Coronary artery (tissue), 2 donors: Measurements from ENCODE around the gene SNRK.

ENCODE experiments used
- DNase-seq: peaks from one replicate; pipeline ENCODE4 v3.0.0-alpha.2; 2017; ENCODE audit warnings: low spot score
- H3K27ac ChIP-seq, 2 donors: fragments of 200-600 bp; sonication (generic); one replicate each; pipeline ENCODE4 v1.5.1; 2016 to 2019
- H3K4me3 ChIP-seq: fragments of 200-600 bp; sonication (generic); 2 replicates; pipeline ENCODE4 v1.5.1; 2016; ENCODE audit warnings: mild to moderate bottlenecking, moderate library complexity
- CTCF ChIP-seq: fragments of 200-600 bp; sonication (generic); IDR thresholded peaks from one replicate; pipeline ENCODE4 v1.5.1; 2019; ENCODE audit warnings: antibody characterized with exemption

SNRK gene

GRCh38 chr3:43256714-43257461, 29.5 kb upstream of the SNRK start:
- TF ChIP-seq CTCF: no peak
- no peak overlapping the region for H3K27ac ChIP-seq
- no peak for DNase-seq
- H3K4me3 ChIP-seq: no peak overlapping the region

- no peak for DNase-seq
- H3K27ac ChIP-seq: no peak overlapping the region
- no peak overlapping the region for H3K4me3 ChIP-seq
- TF ChIP-seq CTCF: no peak
Observed at GRCh38 chr3:43257850-43258249, 28.5 kb upstream of the SNRK start.

- DNase-seq: no peak
- Histone ChIP-seq H3K27ac (no peak overlapping the region), H3K4me3 (no peak overlapping the region)
- TF ChIP-seq CTCF: no peak
Observed at GRCh38 chr3:43259626-43260025, 26.7 kb upstream of the SNRK start.

GRCh38 chr3:43260412-43260811, 25.9 kb upstream of the SNRK start:
- H3K4me3 ChIP-seq: no peak overlapping the region
- no peak for DNase-seq
- no peak for TF ChIP-seq CTCF
- H3K27ac ChIP-seq: no peak overlapping the region

- no peak for TF ChIP-seq CTCF
- Histone ChIP-seq H3K4me3 (no peak overlapping the region), H3K27ac (no peak overlapping the region)
- DNase-seq: no peak
Observed at GRCh38 chr3:43262194-43262593, 24.1 kb upstream of the SNRK start.

- no peak for TF ChIP-seq CTCF
- Histone ChIP-seq H3K4me3 (no peak overlapping the region), H3K27ac (no peak overlapping the region)
- no peak for DNase-seq
Observed at GRCh38 chr3:43266451-43266850, 19.9 kb upstream of the SNRK start.

GRCh38 chr3:43266995-43267394, 19.3 kb upstream of the SNRK start:
- no peak overlapping the region for H3K27ac ChIP-seq
- TF ChIP-seq CTCF: no peak
- no peak overlapping the region for H3K4me3 ChIP-seq
- DNase-seq: no peak
